Measurements from ENCODE around the gene SPACA4.

- TF ChIP-seq, protein P1, sequence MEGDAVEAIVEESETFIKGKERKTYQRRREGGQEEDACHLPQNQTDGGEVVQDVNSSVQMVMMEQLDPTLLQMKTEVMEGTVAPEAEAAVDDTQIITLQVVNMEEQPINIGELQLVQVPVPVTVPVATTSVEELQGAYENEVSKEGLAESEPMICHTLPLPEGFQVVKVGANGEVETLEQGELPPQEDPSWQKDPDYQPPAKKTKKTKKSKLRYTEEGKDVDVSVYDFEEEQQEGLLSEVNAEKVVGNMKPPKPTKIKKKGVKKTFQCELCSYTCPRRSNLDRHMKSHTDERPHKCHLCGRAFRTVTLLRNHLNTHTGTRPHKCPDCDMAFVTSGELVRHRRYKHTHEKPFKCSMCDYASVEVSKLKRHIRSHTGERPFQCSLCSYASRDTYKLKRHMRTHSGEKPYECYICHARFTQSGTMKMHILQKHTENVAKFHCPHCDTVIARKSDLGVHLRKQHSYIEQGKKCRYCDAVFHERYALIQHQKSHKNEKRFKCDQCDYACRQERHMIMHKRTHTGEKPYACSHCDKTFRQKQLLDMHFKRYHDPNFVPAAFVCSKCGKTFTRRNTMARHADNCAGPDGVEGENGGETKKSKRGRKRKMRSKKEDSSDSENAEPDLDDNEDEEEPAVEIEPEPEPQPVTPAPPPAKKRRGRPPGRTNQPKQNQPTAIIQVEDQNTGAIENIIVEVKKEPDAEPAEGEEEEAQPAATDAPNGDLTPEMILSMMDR (IDR thresholded peaks at IDR 0.05; ENCODE audit: low read depth, low read length, poor library complexity, severe bottlenecking), result no peak
- TF ChIP-seq EZH2phosphoT487 (IDR thresholded peaks at IDR 0.05; ENCODE audit: borderline replicate concordance, low read length), result no peak
Measured at GRCh38 chr19:48575931-48576622, 30.5 kb upstream of the SPACA4 start.
